Activated CD4-positive, alpha-beta T cell treated with anti-CD3 and anti-CD28 coated beads, Interleukin-10, Interleukin-2, amounts not matched to agents 100 ng/mL and 50 ng/mL, durations not matched to agents 16 hours and 8 hours (primary cell): ENCODE results near the gene VWA1.
A peak's percentile ranks its signal among the peaks of the same experiment; 100 is the strongest.
"Not testable (repeated sequence)": the region's sequence is repeated elsewhere in the genome, so short reads cannot be mapped to it uniquely, and the experiment has no call there.

Source experiments
- DNase-seq: peaks from one replicate; pipeline ENCODE4 v3.0.0-alpha.2; 2020

The VWA1 gene

DNA sequence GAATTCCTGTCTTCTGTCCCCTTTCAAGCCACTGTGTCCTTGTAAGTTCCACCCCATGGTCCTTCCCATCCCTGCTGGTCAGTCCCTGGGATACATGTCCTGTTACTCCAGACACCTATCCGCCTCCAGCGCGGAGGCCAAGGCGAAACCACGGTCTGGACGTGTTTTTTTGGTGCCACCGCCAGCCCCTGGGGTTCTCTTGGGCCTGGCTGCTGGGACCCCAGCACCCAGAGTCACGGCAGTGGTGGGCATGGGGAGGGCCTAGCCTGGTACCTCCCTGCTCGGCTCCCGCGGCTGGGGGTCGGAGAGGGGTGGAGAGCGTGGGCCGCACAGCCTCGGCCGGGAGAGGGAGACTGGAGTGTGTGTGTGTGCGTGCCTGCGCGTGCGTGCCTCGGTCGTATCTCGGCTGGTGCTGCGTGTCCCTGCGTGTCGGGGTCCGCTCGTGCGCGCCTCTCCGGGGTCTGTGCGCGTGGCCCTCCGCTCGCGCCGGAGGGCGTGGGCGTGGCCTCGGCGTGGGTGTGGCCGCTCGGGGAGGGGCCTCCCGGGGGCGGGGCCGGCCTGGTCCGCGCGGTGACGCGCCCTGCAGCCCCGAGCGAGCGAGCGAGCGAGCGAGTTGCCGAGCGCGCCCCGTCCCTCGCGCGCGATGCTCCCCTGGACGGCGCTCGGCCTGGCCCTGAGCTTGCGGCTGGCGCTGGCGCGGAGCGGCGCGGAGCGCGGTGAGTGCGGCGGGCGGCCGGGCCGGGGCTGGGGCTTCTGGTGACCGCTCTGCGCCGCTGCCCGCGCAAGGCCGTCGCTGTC is at the start of gene VWA1:
VWA1 (plus strand) TSS at position 585 of the 798 bp plus-strand sequence; CDS start at position 644, 59 bp downstream.
- DNase-seq, result peak; percentile 79

- no peak for DNase-seq
These were observed 49.6 kb upstream of the VWA1 start for GRCh38 chr1:1385931-1386330.

- no peak for DNase-seq
These were observed 48.1 kb upstream of the VWA1 start for GRCh38 chr1:1387098-1388077.

DNA sequence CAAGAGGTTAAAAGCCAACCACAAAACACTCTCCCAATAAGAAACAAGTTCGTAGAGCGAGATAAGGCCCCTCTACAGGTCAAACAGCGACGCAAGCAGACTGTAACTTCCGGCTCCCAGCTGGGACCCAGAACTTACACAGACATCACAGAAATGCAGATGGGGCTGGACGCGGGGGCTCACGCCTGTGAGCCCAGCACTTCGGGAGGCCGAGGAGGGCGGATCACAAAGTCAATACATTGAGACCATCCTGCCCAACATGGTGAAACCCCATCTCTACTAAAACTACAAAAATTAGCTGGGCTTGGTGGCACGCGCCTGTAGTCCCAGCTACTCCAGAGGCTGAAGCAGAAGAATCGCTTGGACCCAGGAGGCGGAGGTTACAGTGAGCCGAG is 47.4 kb upstream of the VWA1 start:
- DNase-seq, result no peak

- no peak for DNase-seq
These were observed 44.8 kb upstream of the VWA1 start for GRCh38 chr1:1390675-1391074.

DNA sequence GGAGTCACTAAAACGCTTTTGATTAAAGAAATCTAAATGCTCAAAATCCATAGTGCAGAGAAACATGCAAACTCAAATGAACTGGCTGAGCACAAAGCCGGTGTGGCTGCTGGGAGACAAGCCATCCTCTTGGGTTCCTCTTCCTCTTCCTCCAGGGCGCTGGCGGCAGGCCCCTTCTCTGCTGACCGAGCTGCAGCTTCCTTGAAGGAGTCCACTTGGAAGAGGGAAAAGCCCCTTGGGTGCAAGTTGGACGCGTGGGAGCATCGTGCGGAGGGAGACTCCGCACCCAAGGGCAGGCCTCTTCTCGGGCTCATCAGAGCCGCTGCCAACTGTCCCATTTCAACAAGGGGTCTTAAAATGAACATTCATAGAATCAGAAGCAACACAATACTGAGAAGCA is 44.3 kb upstream of the VWA1 start:
- DNase-seq, result no peak

DNA sequence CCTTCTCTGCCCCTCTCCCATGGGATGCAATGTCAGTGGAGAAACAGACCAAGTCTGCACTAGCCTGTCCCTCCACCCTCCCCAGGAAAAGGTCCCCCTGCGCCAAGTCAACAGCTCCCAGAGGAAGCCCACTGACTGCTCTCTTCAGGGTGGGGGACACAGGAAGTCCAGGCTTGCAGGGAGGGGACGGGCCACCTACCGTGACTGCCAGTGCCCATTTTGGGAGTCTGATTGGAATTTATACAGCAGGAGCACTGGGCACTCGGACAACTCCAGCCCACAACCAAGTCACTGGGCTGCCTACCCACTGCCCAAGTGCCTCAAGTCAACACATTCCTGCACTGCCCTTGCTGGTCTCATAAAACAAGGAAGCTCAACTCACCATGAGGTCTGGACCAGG is 42.5 kb upstream of the VWA1 start:
- no peak for DNase-seq

DNA sequence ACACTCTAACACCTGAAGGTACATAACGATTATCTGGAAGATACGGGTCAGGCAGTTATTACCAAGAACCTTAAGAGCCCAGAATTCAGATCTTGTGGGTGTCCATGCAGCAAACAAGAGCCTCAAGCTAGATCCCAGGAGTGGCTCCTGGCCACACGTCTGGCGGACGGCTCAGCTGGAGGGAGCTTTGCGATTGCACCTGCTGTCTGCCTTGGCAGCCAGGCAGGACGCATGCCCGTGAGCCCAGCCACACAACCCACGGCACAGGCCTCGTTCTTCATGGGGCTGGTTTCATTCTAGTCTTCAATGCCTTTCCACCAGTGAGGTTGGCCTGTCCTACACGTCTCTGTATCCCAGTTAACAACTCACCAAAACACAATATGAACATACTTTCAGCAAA is 42.1 kb upstream of the VWA1 start:
- DNase-seq, result no peak

- no peak for DNase-seq
These were observed 41.4 kb upstream of the VWA1 start for GRCh38 chr1:1394116-1394515.

GRCh38 chr1:1395166-1395565 is 40.3 kb upstream of the VWA1 start:
- no peak for DNase-seq

GRCh38 chr1:1397839-1398523 is 37.5 kb upstream of the VWA1 start:
- DNase-seq, result no peak

DNA sequence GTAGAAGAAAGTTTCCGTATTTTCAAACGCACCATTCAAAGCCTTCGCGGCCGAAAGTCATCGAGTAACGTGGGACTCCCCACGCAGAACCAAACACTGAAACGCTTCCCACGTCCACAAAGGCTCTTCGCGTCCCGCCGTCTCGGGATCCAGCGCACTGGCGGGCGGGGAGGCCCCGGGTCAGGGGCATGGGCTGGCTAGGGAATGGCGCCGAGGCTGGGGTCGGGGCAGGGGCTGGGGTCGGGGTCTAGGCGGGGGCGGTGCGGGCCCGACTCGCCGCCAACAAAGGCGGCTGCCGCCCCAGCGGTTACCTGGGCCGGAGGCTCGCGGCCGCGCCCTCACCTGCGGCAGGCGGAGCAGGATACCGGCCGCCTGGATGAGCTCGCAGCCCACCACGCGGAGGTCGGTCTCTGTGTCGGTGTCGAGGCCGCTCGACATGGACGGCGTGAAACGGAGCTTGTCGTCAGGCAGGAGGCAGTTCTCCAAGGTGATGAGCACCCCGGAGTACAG is 36.8 kb upstream of the VWA1 start:
- DNase-seq, result no peak

DNA sequence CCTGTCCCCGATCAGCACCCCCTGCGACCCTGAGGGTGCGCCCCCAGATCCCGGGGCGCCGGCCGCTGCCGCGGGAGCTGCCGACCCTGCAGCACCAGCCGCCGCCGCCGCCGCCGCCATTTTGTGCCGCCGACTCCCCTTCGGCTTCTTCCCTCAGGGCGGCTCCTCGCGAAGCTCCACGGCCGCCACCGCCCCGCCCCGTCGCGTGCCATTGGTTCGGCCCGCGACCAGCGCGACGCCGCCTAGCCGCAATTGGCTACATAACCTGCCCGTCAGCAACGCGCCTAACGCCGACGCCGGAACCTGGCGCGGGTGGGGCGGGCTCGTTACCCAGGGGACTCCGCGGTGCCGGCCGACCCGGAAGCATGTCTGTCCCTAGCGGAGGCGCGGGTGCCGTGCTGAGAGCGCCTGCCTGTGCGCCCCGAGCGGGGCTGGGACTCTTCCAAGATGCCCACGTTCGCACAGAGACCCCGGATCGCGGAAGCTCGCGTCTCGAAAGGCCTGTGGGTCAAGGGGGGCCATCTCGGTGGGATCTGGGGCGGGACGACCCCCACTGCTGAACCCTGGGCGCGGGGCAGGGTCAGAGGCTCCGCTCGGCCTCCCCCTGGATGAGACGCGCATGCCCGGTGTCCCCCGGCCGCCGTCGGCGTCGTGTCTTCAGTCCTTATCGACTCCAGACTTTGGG is 36.2 kb upstream of the VWA1 start, which contains the start of gene CCNL2:
CCNL2 (minus strand) TSS at position 149 of the 685 bp plus-strand sequence; CDS start at position 120, 29 bp downstream.
- DNase-seq, result peak; percentile 99

DNA sequence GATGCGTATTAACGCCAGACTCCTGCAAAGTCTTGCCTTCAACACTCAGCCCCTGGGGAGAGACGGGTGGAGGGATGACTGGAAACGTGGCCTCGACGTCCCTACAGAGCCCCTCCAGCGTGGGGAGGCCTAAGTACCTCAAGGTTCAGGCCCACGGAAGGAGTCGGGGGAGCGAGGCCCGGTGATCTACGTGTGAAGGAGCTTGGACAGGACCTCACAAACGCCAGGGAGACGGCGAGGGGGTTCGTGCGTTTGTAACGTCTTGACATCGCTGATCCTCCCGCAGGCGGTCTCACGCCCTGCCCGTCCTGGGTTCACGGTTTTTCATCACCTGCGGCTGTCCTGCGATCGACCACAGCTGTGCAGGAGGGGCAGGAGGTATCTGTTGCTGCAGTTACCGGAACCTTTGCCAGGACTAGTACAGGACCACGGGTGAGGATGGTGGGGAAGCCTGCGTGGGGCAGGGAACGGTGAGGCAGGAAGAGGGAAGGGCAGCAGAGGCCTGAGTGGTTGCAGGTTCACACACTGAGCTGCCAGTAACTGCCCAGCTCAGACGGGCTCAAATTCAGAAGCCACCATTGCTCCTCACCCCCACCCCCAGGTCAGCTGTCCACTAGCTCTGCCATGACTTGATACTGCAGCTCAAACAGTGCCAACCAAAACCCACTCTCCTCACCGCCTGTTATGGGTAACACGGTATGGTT is 35.5 kb upstream of the VWA1 start:
- peak; percentile 38 for DNase-seq

GRCh38 chr1:1400576-1401456 is 34.7 kb upstream of the VWA1 start:
- no peak for DNase-seq

- DNase-seq, result no peak
These were observed 34.0 kb upstream of the VWA1 start for GRCh38 chr1:1401457-1402010.

DNA sequence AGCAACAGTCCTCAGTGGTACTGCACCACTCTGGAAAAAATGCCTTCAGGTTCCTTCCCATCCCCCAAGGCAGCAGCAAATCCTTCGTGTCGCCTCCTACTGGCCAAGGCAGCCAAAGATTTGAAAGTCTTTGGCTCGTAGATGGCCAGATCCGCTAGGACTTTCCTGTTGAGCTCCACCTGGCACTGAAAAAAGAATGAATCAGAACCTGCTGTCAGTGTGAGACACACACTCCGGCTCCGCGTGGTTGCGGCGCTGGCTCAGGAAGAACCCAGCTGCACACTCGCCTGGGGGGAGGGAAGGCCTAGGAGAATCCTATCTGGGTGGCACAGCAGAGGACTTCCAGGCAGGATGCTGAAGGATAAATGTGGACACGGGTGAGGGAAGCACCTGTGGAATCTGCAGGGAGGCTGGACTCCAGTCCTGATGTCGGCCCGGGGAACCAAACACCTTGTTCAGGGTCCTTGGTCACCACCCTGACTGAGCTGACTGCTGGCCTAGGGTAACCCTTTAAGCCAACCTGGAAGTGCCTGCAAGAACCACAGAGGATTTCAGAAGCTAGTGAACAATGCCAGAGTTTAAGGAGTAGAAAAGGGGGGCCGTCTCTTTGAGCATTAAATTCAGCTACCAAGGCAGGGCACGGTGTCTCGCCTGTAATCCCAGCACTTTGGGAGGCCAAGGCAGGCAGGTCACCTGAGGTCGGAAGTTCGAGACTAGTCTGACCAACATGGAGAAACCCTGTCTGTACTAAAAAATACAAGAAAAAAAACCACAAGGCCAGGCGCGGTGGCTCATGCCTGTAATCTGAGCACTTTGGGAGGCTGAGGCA is 33.2 kb upstream of the VWA1 start:
- peak; percentile 54 for DNase-seq

GRCh38 chr1:1402901-1403392 is 32.5 kb upstream of the VWA1 start:
- DNase-seq, result not testable (repeated sequence)

DNA sequence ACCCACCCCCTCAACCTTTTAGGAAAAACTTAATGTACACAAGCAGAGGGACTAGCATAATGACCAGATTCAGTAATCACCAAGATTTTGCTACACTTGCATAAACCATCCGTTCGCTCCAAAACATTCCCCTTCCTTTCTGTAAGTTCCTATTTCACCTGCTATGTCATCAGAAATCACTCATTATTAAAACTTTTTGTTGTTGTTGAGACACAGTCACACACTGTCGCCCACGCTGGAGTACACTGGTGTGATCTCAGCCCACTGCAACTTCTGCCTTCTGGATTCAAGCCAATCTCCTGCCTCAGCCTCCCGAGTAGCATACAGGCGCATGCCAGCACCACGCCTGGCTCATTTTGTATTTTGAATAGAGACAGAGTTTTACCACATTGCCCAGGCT is 31.8 kb upstream of the VWA1 start:
- DNase-seq, result no peak
